Activated naive CD4-positive, alpha-beta T cell treated with anti-CD3 and anti-CD28 coated beads, Interleukin-2, amount 50 U/mL, for 24 hours (primary cell): ENCODE results near the gene GGNBP2.

ENCODE experiments used
- H3K27ac Mint-ChIP-seq: one replicate; pipeline ENCODE4 v1.8.0; 2021; ENCODE audit warnings: mild to moderate bottlenecking, mixed read lengths
- H3K27me3 Mint-ChIP-seq: one replicate; pipeline ENCODE4 v1.8.0; 2021; ENCODE audit warnings: mixed read lengths
- H3K36me3 Mint-ChIP-seq: one replicate; pipeline ENCODE4 v1.8.0; 2021; ENCODE audit warnings: mixed read lengths
- H3K4me1 Mint-ChIP-seq: one replicate; pipeline ENCODE4 v1.8.0; 2021; ENCODE audit warnings: mixed read lengths
- H3K4me3 Mint-ChIP-seq: one replicate; pipeline ENCODE4 v1.8.0; 2021; ENCODE audit warnings: mild to moderate bottlenecking, mixed read lengths
- H3K9me3 Mint-ChIP-seq: one replicate; pipeline ENCODE4 v1.8.0; 2021; ENCODE audit warnings: mixed read lengths

Gene GGNBP2

GRCh38 chr17:36578671-36579070, 34.0 kb downstream of the GGNBP2 start:
- H3K4me1 Mint-ChIP-seq, result peaks cover 12% of the 10 kb centered on the region
- H3K4me3 Mint-ChIP-seq, result no peak overlapping the region
- H3K36me3 Mint-ChIP-seq, result peaks cover 12% of the 10 kb centered on the region
- no peaks in the 10 kb centered on the region for H3K27me3 Mint-ChIP-seq
- H3K27ac Mint-ChIP-seq, result no peak overlapping the region
- H3K9me3 Mint-ChIP-seq, result no peaks in the 10 kb centered on the region

- H3K4me3 Mint-ChIP-seq, result no peak overlapping the region
- peaks cover 5% of the 10 kb centered on the region for H3K4me1 Mint-ChIP-seq
- no peak overlapping the region for H3K27ac Mint-ChIP-seq
- no peaks in the 10 kb centered on the region for H3K9me3 Mint-ChIP-seq
- H3K36me3 Mint-ChIP-seq, result peaks cover 13% of the 10 kb centered on the region
- H3K27me3 Mint-ChIP-seq, result no peaks in the 10 kb centered on the region
Observed at GRCh38 chr17:36583787-36584186, 39.1 kb downstream of the GGNBP2 start.

- no peaks in the 10 kb centered on the region for H3K27me3 Mint-ChIP-seq
- peaks cover 9% of the 10 kb centered on the region for H3K36me3 Mint-ChIP-seq
- H3K27ac Mint-ChIP-seq, result peak overlapping the region; percentile 68
- H3K9me3 Mint-ChIP-seq, result no peaks in the 10 kb centered on the region
- H3K4me1 Mint-ChIP-seq, result peaks cover 20% of the 10 kb centered on the region
- no peak overlapping the region for H3K4me3 Mint-ChIP-seq
Observed at GRCh38 chr17:36586138-36586537, 41.4 kb downstream of the GGNBP2 start.

- H3K27me3 Mint-ChIP-seq, result no peaks in the 10 kb centered on the region
- H3K36me3 Mint-ChIP-seq, result peaks cover 9% of the 10 kb centered on the region
- peak overlapping the region; percentile 30 for H3K4me3 Mint-ChIP-seq
- H3K27ac Mint-ChIP-seq, result no peak overlapping the region
- no peaks in the 10 kb centered on the region for H3K9me3 Mint-ChIP-seq
- peaks cover 38% of the 10 kb centered on the region for H3K4me1 Mint-ChIP-seq
Observed at GRCh38 chr17:36590082-36590481, 45.4 kb downstream of the GGNBP2 start.

GRCh38 chr17:36591434-36592315, 47.0 kb downstream of the GGNBP2 start, which contains the start of gene DHRS11:
Gene DHRS11, plus strand, starts transcription at chr17:36591879. Its CDS starts 131 bp downstream, at chr17:36592010.
- H3K27ac Mint-ChIP-seq, result peak within 1 kb of the TSS; percentile 84
- no peaks in the 10 kb centered on the region for H3K27me3 Mint-ChIP-seq
- H3K4me1 Mint-ChIP-seq, result peaks cover 34% of the 10 kb centered on the region
- peak within 1 kb of the TSS; percentile 86 for H3K4me3 Mint-ChIP-seq
- H3K9me3 Mint-ChIP-seq, result no peaks in the 10 kb centered on the region
- peaks cover 3% of the 10 kb centered on the region for H3K36me3 Mint-ChIP-seq

GRCh38 chr17:36592316-36592715, 47.6 kb downstream of the GGNBP2 start:
- Mint-ChIP-seq H3K4me1 (peaks cover 34% of the 10 kb centered on the region), H3K27ac (no peak overlapping the region), H3K27me3 (no peaks in the 10 kb centered on the region), H3K36me3 (peaks cover 3% of the 10 kb centered on the region), H3K9me3 (no peaks in the 10 kb centered on the region), H3K4me3 (peak overlapping the region; percentile 86)

- Mint-ChIP-seq H3K27ac (peak overlapping the region; percentile 68), H3K9me3 (no peaks in the 10 kb centered on the region), H3K4me3 (peak overlapping the region; percentile 86), H3K36me3 (peaks cover 3% of the 10 kb centered on the region), H3K27me3 (no peaks in the 10 kb centered on the region), H3K4me1 (peaks cover 34% of the 10 kb centered on the region)
Observed at GRCh38 chr17:36592716-36593321, 48.1 kb downstream of the GGNBP2 start.

GRCh38 chr17:36593656-36594316, 49.1 kb downstream of the GGNBP2 start:
- no peaks in the 10 kb centered on the region for H3K9me3 Mint-ChIP-seq
- H3K27me3 Mint-ChIP-seq, result no peaks in the 10 kb centered on the region
- no peak overlapping the region for H3K27ac Mint-ChIP-seq
- peaks cover 3% of the 10 kb centered on the region for H3K36me3 Mint-ChIP-seq
- H3K4me1 Mint-ChIP-seq, result peaks cover 34% of the 10 kb centered on the region
- no peak overlapping the region for H3K4me3 Mint-ChIP-seq

- Mint-ChIP-seq H3K4me3 (no peak overlapping the region), H3K27me3 (no peaks in the 10 kb centered on the region), H3K27ac (no peak overlapping the region), H3K4me1 (peaks cover 32% of the 10 kb centered on the region), H3K36me3 (peaks cover 1% of the 10 kb centered on the region), H3K9me3 (no peaks in the 10 kb centered on the region)
Observed at GRCh38 chr17:36594626-36595401, 50.1 kb downstream of the GGNBP2 start.

GRCh38 chr17:36597226-36597625, 52.5 kb downstream of the GGNBP2 start:
- Mint-ChIP-seq H3K27ac (no peak overlapping the region), H3K4me3 (no peak overlapping the region), H3K9me3 (no peaks in the 10 kb centered on the region), H3K4me1 (peaks cover 25% of the 10 kb centered on the region), H3K36me3 (peaks cover 1% of the 10 kb centered on the region), H3K27me3 (no peaks in the 10 kb centered on the region)

- Mint-ChIP-seq H3K9me3 (no peaks in the 10 kb centered on the region), H3K4me3 (no peak overlapping the region), H3K27ac (no peak overlapping the region), H3K27me3 (no peaks in the 10 kb centered on the region), H3K36me3 (peaks cover 1% of the 10 kb centered on the region), H3K4me1 (peaks cover 20% of the 10 kb centered on the region)
Observed at GRCh38 chr17:36597866-36598777, 53.4 kb downstream of the GGNBP2 start.

GRCh38 chr17:36598951-36599401, 54.3 kb downstream of the GGNBP2 start:
- Mint-ChIP-seq H3K27ac (no peak overlapping the region), H3K9me3 (no peaks in the 10 kb centered on the region), H3K4me3 (no peak overlapping the region), H3K4me1 (peaks cover 18% of the 10 kb centered on the region), H3K36me3 (peaks cover 1% of the 10 kb centered on the region), H3K27me3 (no peaks in the 10 kb centered on the region)

- Mint-ChIP-seq H3K27me3 (no peaks in the 10 kb centered on the region), H3K36me3 (peaks cover 1% of the 10 kb centered on the region), H3K27ac (no peak overlapping the region), H3K4me3 (peak overlapping the region; percentile 15), H3K9me3 (no peaks in the 10 kb centered on the region), H3K4me1 (peaks cover 24% of the 10 kb centered on the region)
Observed at GRCh38 chr17:36599546-36600250, 55.0 kb downstream of the GGNBP2 start.

- Mint-ChIP-seq H3K36me3 (no peaks in the 10 kb centered on the region), H3K4me1 (peaks cover 30% of the 10 kb centered on the region), H3K4me3 (peak overlapping the region; percentile 92), H3K9me3 (no peaks in the 10 kb centered on the region), H3K27ac (peak overlapping the region; percentile 96), H3K27me3 (no peaks in the 10 kb centered on the region)
Observed at GRCh38 chr17:36600465-36600864, 55.7 kb downstream of the GGNBP2 start.
